Measurements from ENCODE around the gene RIT2.

Gene RIT2

GRCh38 chr18:42929857-42930256 is 185.6 kb downstream of the RIT2 start:
- TF ChIP-seq ZNF8 (CRISPR knock-in tag; IDR thresholded peaks at IDR 0.05) (no peak), TOX (CRISPR knock-in tag; IDR thresholded peaks at IDR 0.05; ENCODE audit: borderline replicate concordance) (no peak), OSR1 (CRISPR knock-in tag; IDR thresholded peaks at IDR 0.05) (no peak), ZNF70 (CRISPR knock-in tag; IDR thresholded peaks at IDR 0.05) (no peak), CSRNP3 (CRISPR knock-in tag; IDR thresholded peaks at IDR 0.05) (no peak), BACH2 (CRISPR knock-in tag; IDR thresholded peaks at IDR 0.05; ENCODE audit: borderline replicate concordance) (no peak), ZFP30 (CRISPR knock-in tag; IDR thresholded peaks at IDR 0.05) (no peak), CREB5 (CRISPR knock-in tag; IDR thresholded peaks at IDR 0.05; ENCODE audit: low read depth) (no peak), PPARA (CRISPR knock-in tag; IDR thresholded peaks at IDR 0.05; ENCODE audit: borderline replicate concordance) (no peak), POU6F1 (CRISPR knock-in tag; IDR thresholded peaks at IDR 0.05; ENCODE audit: borderline replicate concordance, low read depth) (no peak), ISL1 (CRISPR knock-in tag; IDR thresholded peaks at IDR 0.05) (no peak), ZFP3 (CRISPR knock-in tag; IDR thresholded peaks at IDR 0.05) (no peak), SNAI2 (CRISPR knock-in tag; IDR thresholded peaks at IDR 0.05) (no peak), PATZ1 (CRISPR knock-in tag; IDR thresholded peaks at IDR 0.05; ENCODE audit: borderline replicate concordance) (no peak), TSHZ2 (CRISPR knock-in tag; IDR thresholded peaks at IDR 0.05) (no peak), RARB (CRISPR knock-in tag; IDR thresholded peaks at IDR 0.05) (no peak), ZC3H10 (CRISPR knock-in tag; IDR thresholded peaks at IDR 0.05) (no peak), ZNF565 (CRISPR knock-in tag; conservative IDR thresholded peaks at IDR 0.05; ENCODE audit: low read depth) (no peak)

GRCh38 chr18:42929181-42929580 is 186.3 kb downstream of the RIT2 start:
- no peak for ATAC-seq
- TF ChIP-seq PPARA (CRISPR knock-in tag; IDR thresholded peaks at IDR 0.05; ENCODE audit: borderline replicate concordance) (no peak), RARB (CRISPR knock-in tag; IDR thresholded peaks at IDR 0.05) (no peak), ARNTL (CRISPR knock-in tag; IDR thresholded peaks at IDR 0.05; ENCODE audit: borderline replicate concordance, low read depth) (no peak), OSR1 (CRISPR knock-in tag; IDR thresholded peaks at IDR 0.05) (no peak), BACH2 (CRISPR knock-in tag; IDR thresholded peaks at IDR 0.05; ENCODE audit: borderline replicate concordance) (no peak)

More at GRCh38 chr18:42929857-42930256, 185.6 kb downstream of the RIT2 start:
- ATAC-seq: no peak

GRCh38 chr18:42925036-42925435 is 190.4 kb downstream of the RIT2 start:
- no peak for ATAC-seq
- TF ChIP-seq ZFP30 (CRISPR knock-in tag; IDR thresholded peaks at IDR 0.05) (no peak), ISL1 (CRISPR knock-in tag; IDR thresholded peaks at IDR 0.05) (peak; percentile 72), TCF4 (CRISPR knock-in tag; IDR thresholded peaks at IDR 0.05; ENCODE audit: borderline replicate concordance) (no peak)

Measured in SK-N-SH treated with all-trans-retinoic acid at 6 μM for 48 hours (cell line).